Psoas muscle (tissue), 8 donors: ENCODE data around the gene C2CD4B. TPM values are rescaled to one million over a fixed set of nuclear protein-coding genes. Genes with fewer than 3 reads are reported as not detected.

ENCODE experiments used
- ATAC-seq, 4 donors: fragments of 200-7000 bp; cut with Tn5 transposase; one replicate each; pipeline ENCODE4 v1.9.1; 2020; ENCODE audit warnings: moderate library complexity in 3 of 4, mild to moderate bottlenecking in 2 of 4
- DNase-seq, 2 donors: peaks; one replicate each; pipeline ENCODE4 v3.0.0-alpha.2; 2020
- H3K27ac ChIP-seq: fragments of 200-600 bp; one replicate; pipeline ENCODE4 v1.8.0; 2022
- H3K27me3 ChIP-seq, 3 donors: fragments of 200-600 bp in 1 of 3; one replicate each; pipeline versions ENCODE4 v1.6.1 to v1.8.0; 2013 to 2022; ENCODE audit warnings: low read length in 2 of 3, mild to moderate bottlenecking in 2 of 3, moderate library complexity in 1 of 3; ENCODE audit not compliant: insufficient read depth in 3 of 3
- H3K36me3 ChIP-seq, 2 donors: fragments of 200-600 bp in 1 of 2; one replicate each; pipeline versions ENCODE4 v1.6.1 to v1.8.0; 2013 to 2022; ENCODE audit warnings: low read depth in 1 of 2, mild to moderate bottlenecking in 1 of 2, moderate library complexity in 1 of 2; ENCODE audit not compliant: insufficient read depth in 1 of 2
- H3K4me1 ChIP-seq: fragments of 200-600 bp; one replicate; pipeline ENCODE4 v1.8.0; 2022
- H3K4me3 ChIP-seq: fragments of 200-600 bp; one replicate; pipeline ENCODE4 v1.8.0; 2022; ENCODE audit warnings: mild to moderate bottlenecking
- H3K9me3 ChIP-seq: fragments of 200-600 bp; one replicate; pipeline ENCODE4 v1.8.0; 2022
- CTCF ChIP-seq: fragments of 200-600 bp; IDR thresholded peaks from one replicate; pipeline ENCODE4 v1.8.0; 2022; ENCODE audit warnings: antibody characterized with exemption
- WGBS, 3 donors: extraction: QIAGEN DNeasy Blood & Tissue Kit; methylation state at CpG; one replicate each; pipeline versions ENCODE4 v1.1.6 to v1.1.7; 2013; 5-methylcytosine and 5-hydroxymethylcytosine counted together
- intact Hi-C, 2 donors: fragments of 100-400 bp; cut with DNase I; formaldehyde crosslinking; loops; one replicate each; pipeline versions ENCODE4 v1.11.0 to v1.14.2; 2022
- polyA plus RNA-seq, 3 donors: library from polyadenylated mRNA; stranded (reverse); fragments of 200-250 nt; gene quantifications; one replicate each; pipeline ENCODE4 v1.2.3, GENCODE V29; 2013
- total RNA-seq, 4 donors: library from RNA; stranded (reverse); fragmentation: NEBNext Ultra II Directional in 2 of 4; extraction: Animal tissue kit (Norgen Biotek cat#: 25700) in 2 of 4; gene quantifications; one replicate each; pipeline versions ENCODE4 v1.2.1 to v1.2.4, GENCODE V29; 2021 to 2023
- donor health status: healthy with polysubstance abuse.
- donor health status: DM: no; HTN: no; CAD: no; lungs with moderate emphysema.
- donor health status: Bipolar disorder and iron deficiency.
- donor health status: healthy.
- donor health status: DM: yes; HTN: yes; CAD: no.
- donor health status: DM: no; HTN: no; CAD: no.
- donor health status: DM: no; HTN: no; CAD: no.
- donor health status: DM: yes; HTN: yes; CAD: no.

Gene C2CD4B
- total and polyA plus RNA-seq, 7 donors, result 0.17 to 8.6 (median 1.0) TPM

GRCh38 chr15:62115847-62116246, 49.2 kb downstream of the C2CD4B start:
- peaks cover 18% of the 10 kb centered on the region for H3K4me1 ChIP-seq
- no peak overlapping the region for H3K4me3 ChIP-seq
- H3K27me3 ChIP-seq, result no peaks in the 10 kb centered on the region
- H3K9me3 ChIP-seq, result no peaks in the 10 kb centered on the region
- TF ChIP-seq CTCF, result no peak
- intact Hi-C loops, result no loop called here
- DNase-seq (no peak), ATAC-seq (no peak)
- H3K36me3 ChIP-seq, result no peaks in the 10 kb centered on the region
- H3K27ac ChIP-seq, result no peak overlapping the region
- 36 to 52% (median 45%) methylated on average over 1 of the region's 1 CpG for WGBS, 3 donors

Other genes with a start within 250 kb of the C2CD4B start
- 10 to 100 TPM; 24.8 to 34.1 (median 30.6) TPM for gene VPS13C, start 104.8 kb downstream of the C2CD4B start, total RNA-seq
- gene VPS13C, start 104.8 kb downstream of the C2CD4B start, polyA plus RNA-seq, result 1 to 10 TPM; 7.1 to 9.8 (median 8.0) TPM
- 1 to 10 TPM in 1 of 4 donors, under 1 TPM in 3; 0.09 to 2.3 (median 0.45) TPM for gene C2CD4A, start 98.3 kb downstream of the C2CD4B start, total RNA-seq
- 1 to 10 TPM in 1 of 3 donors, under 1 TPM in 2; 0.04 to 6.7 (median 0.19) TPM for gene C2CD4A, start 98.3 kb downstream of the C2CD4B start, polyA plus RNA-seq
- 10 to 100 TPM; 22.4 to 46.4 (median 24.9) TPM for gene TLN2, start 225.3 kb upstream of the C2CD4B start, total RNA-seq
- gene TLN2, start 225.3 kb upstream of the C2CD4B start, polyA plus RNA-seq, result 1 to 10 TPM; 5.5 to 8.0 (median 8.0) TPM